HG03159 (cell line): ENCODE measurements around the gene KDM4F.
A peak's percentile ranks its signal among the peaks of the same experiment; 100 is the strongest.

Experiments used
- ATAC-seq: cut with Tn5 transposase; IDR thresholded peaks from one replicate; pipeline ENCODE4 v1.9.1; 2021; ENCODE audit warnings: mild to moderate bottlenecking, moderate library complexity; ENCODE audit not compliant: unreplicated experiment

The KDM4F gene

DNA sequence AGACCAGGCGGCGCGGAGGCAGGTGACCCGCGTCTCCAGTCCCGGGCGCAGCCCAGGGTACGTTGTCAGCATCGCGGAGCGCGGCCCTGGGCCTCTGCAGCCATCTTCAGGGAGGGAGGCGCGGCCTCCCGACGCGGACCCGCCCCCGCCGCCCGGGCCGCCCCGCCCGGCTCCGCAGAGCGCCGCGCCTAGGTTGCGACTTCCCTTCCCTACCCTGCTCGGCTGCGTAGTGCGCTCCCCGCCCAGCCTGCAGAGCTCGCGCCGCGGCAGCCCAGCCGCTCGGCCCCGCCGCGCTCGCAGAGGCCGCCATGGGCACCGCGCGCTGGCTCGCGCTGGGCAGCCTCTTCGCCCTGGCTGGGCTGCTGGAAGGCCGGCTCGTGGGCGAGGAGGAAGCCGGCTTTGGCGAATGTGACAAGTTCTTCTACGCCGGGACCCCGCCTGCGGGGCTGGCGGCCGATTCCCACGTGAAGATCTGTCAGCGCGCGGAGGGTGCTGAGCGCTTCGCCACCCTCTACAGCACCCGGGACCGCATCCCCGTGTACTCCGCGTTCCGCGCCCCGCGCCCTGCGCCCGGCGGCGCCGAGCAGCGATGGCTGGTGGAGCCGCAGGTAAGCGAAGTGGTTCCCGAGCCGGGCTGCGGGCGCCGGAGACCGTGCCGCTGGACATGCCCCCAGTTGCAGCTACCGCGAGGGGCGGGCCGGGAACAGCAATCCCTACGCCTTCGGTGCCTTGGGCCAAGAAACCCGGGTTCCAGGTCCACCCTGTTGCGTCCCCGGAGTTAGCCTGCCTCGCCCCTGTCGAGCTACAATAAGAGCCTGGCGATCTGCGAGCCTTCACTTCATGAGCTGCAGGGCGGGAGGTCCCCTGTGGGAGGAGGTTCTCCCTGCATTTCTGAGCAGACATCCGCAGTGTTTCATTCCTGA lies 40.7 kb downstream of the KDM4F start, which contains the start of gene ENDOD1:
ENDOD1 (plus strand) TSS at position 227 of the 923 bp plus-strand sequence; CDS start at position 309, 82 bp downstream.
- peak; percentile 88 for ATAC-seq

DNA sequence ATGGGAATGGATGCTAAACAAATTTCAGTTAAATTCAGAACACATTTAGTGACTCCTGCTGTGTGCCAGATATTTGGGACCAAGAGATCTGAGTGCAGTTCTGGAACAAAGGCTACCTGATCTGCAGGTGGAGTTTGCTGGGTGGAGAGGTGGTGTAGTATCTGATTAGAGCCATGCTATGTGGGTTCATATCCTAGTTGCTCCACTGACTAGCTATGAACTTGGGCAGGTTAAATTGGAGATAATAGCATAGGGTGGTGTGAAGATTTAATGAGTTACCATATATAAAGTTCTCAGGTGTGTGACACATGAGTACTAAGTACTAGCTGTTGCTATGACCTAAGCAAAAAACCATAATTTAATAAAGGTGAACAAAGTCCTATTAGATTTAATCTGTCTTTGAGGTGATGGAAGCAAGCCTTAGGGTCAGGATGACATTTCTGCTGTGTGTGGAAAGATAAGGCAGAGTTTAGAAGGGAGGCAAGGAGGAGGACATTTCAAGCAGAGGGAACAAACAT lies 42.5 kb downstream of the KDM4F start:
- no peak for ATAC-seq

- ATAC-seq = no peak
These were observed 43.5 kb downstream of the KDM4F start for GRCh38 chr11:95092549-95093324.

GRCh38 chr11:95093548-95093947 lies 44.3 kb downstream of the KDM4F start:
- ATAC-seq = no peak

- peak; percentile 86 for ATAC-seq
These were observed 46.8 kb downstream of the KDM4F start for GRCh38 chr11:95095858-95096587.

GRCh38 chr11:95097209-95097608 lies 48.0 kb downstream of the KDM4F start:
- ATAC-seq = no peak

- no peak for ATAC-seq
These were observed 49.6 kb downstream of the KDM4F start for GRCh38 chr11:95098826-95099225.

DNA sequence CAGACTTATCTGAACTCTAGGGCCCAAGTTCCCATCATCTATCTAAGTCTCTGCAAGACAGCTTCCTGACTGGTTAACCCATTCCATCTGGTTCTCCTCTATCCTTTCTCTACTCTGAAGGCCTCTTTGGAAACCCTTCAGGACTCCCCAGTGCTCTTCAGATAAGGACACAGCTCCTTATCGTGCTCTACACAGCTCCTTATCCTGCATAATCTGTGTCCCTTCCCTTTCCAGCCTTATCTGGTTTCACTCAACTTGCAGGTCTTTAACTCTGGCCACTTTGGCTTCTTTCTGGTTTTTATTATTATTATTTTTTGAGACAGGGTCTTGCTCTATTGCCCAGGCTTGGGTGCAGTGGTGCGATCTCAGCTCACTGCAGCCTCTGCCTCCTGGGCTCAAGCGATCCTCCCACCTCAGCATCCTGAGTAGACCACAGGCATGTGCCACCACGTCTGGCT lies 51.0 kb downstream of the KDM4F start:
- no peak for ATAC-seq
